CD4-positive, alpha-beta T cell (primary cell): ENCODE data around the gene MTTP. TPM values are rescaled to one million over a fixed set of nuclear protein-coding genes. Genes with fewer than 3 reads are reported as not detected.

Experiments
- ATAC-seq: fragments of 200-7000 bp; cut with Tn5 transposase; one replicate; pipeline ENCODE4 v1.10.0; 2022; ENCODE audit warnings: mild to moderate bottlenecking; ENCODE audit not compliant: poor library complexity
- CTCF ChIA-PET: fragments of 350-600 bp; sonication (Branson Sonifier 250); formaldehyde crosslinking; loops from one replicate; lab custom pipeline; 2021; ENCODE audit warnings: antibody characterized with exemption, inconsistent platforms; lab: Charles Lee
- POLR2A ChIA-PET: fragments of 350-600 bp; sonication (Branson Sonifier 250); formaldehyde crosslinking; loops from one replicate; lab custom pipeline; 2021; ENCODE audit warnings: antibody characterized with exemption, inconsistent platforms; lab: Charles Lee
- DNase-seq, 14 experiments: peaks; one replicate each; pipeline ENCODE4 v3.0.0-alpha.2; 2013 to 2020; ENCODE audit warnings: mixed read lengths in 2 of 14
- H3K27ac ChIP-seq, 2 donors: one replicate each; pipeline versions ENCODE4 v1.5.1 to v1.7.0; 2013; ENCODE audit warnings: low read length in 2 of 2, low read depth in 1 of 2, mild to moderate bottlenecking in 1 of 2
- H3K27me3 ChIP-seq, 2 experiments: 1 replicate in 1 of 2; 2 replicates in 1 of 2; pipeline versions ENCODE4 v1.6.1 to v1.7.0; 2013; ENCODE audit warnings: low read length in 2 of 2, control low read depth in 1 of 2, mild to moderate bottlenecking in 1 of 2, moderate library complexity in 1 of 2; ENCODE audit not compliant: insufficient read depth in 2 of 2, control insufficient read depth in 1 of 2
- H3K36me3 ChIP-seq: one replicate; pipeline ENCODE4 v1.6.1; 2013; ENCODE audit warnings: low read length, control low read depth; ENCODE audit not compliant: insufficient read depth
- H3K4me1 ChIP-seq: one replicate; pipeline ENCODE4 v1.6.1; 2013; ENCODE audit warnings: low read length, control low read depth; ENCODE audit not compliant: insufficient read depth
- H3K4me3 ChIP-seq: one replicate; pipeline ENCODE4 v1.5.1; 2013; ENCODE audit warnings: mild to moderate bottlenecking, low read length, moderate library complexity
- H3K9me3 ChIP-seq, 2 experiments: 1 replicate in 1 of 2; 2 replicates in 1 of 2; pipeline versions ENCODE4 v1.6.1 to v1.7.0; 2013; ENCODE audit warnings: low read length in 2 of 2, mild to moderate bottlenecking in 2 of 2, control low read depth in 1 of 2, moderate library complexity in 1 of 2; ENCODE audit not compliant: control insufficient read depth in 1 of 2, insufficient read depth in 1 of 2
- H3K27ac Mint-ChIP-seq: one replicate; pipeline ENCODE4 v1.8.0; 2020; ENCODE audit warnings: mixed read lengths
- H3K27me3 Mint-ChIP-seq: one replicate; pipeline ENCODE4 v1.8.0; 2021; ENCODE audit warnings: mixed read lengths
- H3K36me3 Mint-ChIP-seq: one replicate; pipeline ENCODE4 v1.8.0; 2021; ENCODE audit warnings: low read depth, mixed read lengths
- H3K4me1 Mint-ChIP-seq: one replicate; pipeline ENCODE4 v1.8.0; 2021; ENCODE audit warnings: low read depth, mixed read lengths
- H3K4me3 Mint-ChIP-seq: one replicate; pipeline ENCODE4 v1.8.0; 2020; ENCODE audit warnings: mild to moderate bottlenecking, mixed read lengths
- H3K9me3 Mint-ChIP-seq: one replicate; pipeline ENCODE4 v1.8.0; 2020; ENCODE audit warnings: mixed read lengths
- CTCF ChIP-seq: fragments of 200-600 bp; IDR thresholded peaks from one replicate; pipeline ENCODE4 v1.8.0; 2022; ENCODE audit warnings: antibody characterized with exemption, mild to moderate bottlenecking
- intact Hi-C, 2 experiments: fragments of 100-400 bp; cut with DNase I in 1 of 2; cut with micrococcal nuclease in 1 of 2; formaldehyde crosslinking; loops; one replicate each; pipeline versions ENCODE4 v1.15.1 to v1.9.0; 2023 to 2025; cut with DNase I, micrococcal nuclease
- total RNA-seq, 174 experiments: library from RNA in 2 of 174; stranded (reverse) in 2 of 174; gene quantifications; one replicate each; pipeline ENCODE4 v1.2.3 and lab custom pipeline; 2021 to 2026

The MTTP gene
- total RNA-seq, 2 experiments from 2014 or later = not detected

GRCh38 chr4:99654361-99654761 lies 79.7 kb downstream of the MTTP start:
- TF ChIP-seq CTCF = no peak
- POLR2A ChIA-PET = no interaction called here
- Mint-ChIP-seq H3K4me3 (no peak overlapping the region), H3K4me1 (no peaks in the 10 kb centered on the region), H3K27me3 (no peaks in the 10 kb centered on the region), H3K36me3 (no peaks in the 10 kb centered on the region), H3K9me3 (no peaks in the 10 kb centered on the region), H3K27ac (no peak overlapping the region)
- H3K4me1 ChIP-seq = no peaks in the 10 kb centered on the region
- no peak overlapping the region for H3K27ac ChIP-seq
- H3K36me3 ChIP-seq = no peaks in the 10 kb centered on the region
- no peak for DNase-seq
- peaks cover 0 to 6% of the 10 kb centered on the region in 2 experiments for H3K27me3 ChIP-seq
- no peak for ATAC-seq
- CTCF ChIA-PET = no interaction called here
- intact Hi-C loops = no loop called here
- H3K9me3 ChIP-seq = peaks cover 0 to 15% of the 10 kb centered on the region in 2 experiments
- H3K4me3 ChIP-seq = no peak overlapping the region

- TF ChIP-seq CTCF = no peak
- H3K36me3 Mint-ChIP-seq = no peaks in the 10 kb centered on the region
- no peaks in the 10 kb centered on the region for H3K36me3 ChIP-seq
- H3K4me1 ChIP-seq = no peaks in the 10 kb centered on the region
- no peaks in the 10 kb centered on the region for H3K27me3 Mint-ChIP-seq
- no peaks in the 10 kb centered on the region for H3K4me1 Mint-ChIP-seq
- H3K27ac Mint-ChIP-seq = no peak overlapping the region
- no peak overlapping the region for H3K27ac ChIP-seq
- no peaks in the 10 kb centered on the region for H3K9me3 Mint-ChIP-seq
- ATAC-seq (no peak), DNase-seq (no peak)
- H3K9me3 ChIP-seq = peaks cover 0 to 15% of the 10 kb centered on the region in 2 experiments
- ChIA-PET POLR2A (no interaction called here), CTCF (no interaction called here)
- H3K27me3 ChIP-seq = peaks cover 0 to 6% of the 10 kb centered on the region in 2 experiments
- intact Hi-C loops = no loop called here
- H3K4me3 ChIP-seq = no peak overlapping the region
- no peak overlapping the region for H3K4me3 Mint-ChIP-seq
Measured at GRCh38 chr4:99655308-99656081, 80.9 kb downstream of the MTTP start.

GRCh38 chr4:99657798-99658197 lies 83.2 kb downstream of the MTTP start, which contains the start of gene C4orf54:
Gene C4orf54, minus strand, starts transcription at chr4:99657828. Its CDS starts 3,180 bp downstream, at chr4:99654648.
- TF ChIP-seq CTCF = no peak
- Histone ChIP-seq H3K27ac (no peak within 1 kb of the TSS), H3K9me3 (peaks cover 0 to 4% of the 10 kb centered on the region in 2 experiments), H3K36me3 (no peaks in the 10 kb centered on the region), H3K4me3 (no peak within 1 kb of the TSS), H3K4me1 (no peaks in the 10 kb centered on the region), H3K27me3 (peaks cover 0 to 6% of the 10 kb centered on the region in 2 experiments)
- no peaks in the 10 kb centered on the region for H3K4me1 Mint-ChIP-seq
- CTCF ChIA-PET = no interaction called here
- H3K27me3 Mint-ChIP-seq = peaks cover 1% of the 10 kb centered on the region
- H3K27ac Mint-ChIP-seq = no peak within 1 kb of the TSS
- ATAC-seq (no peak), DNase-seq (no peak)
- intact Hi-C loops = no loop called here
- H3K4me3 Mint-ChIP-seq = no peak within 1 kb of the TSS
- no peaks in the 10 kb centered on the region for H3K36me3 Mint-ChIP-seq
- POLR2A ChIA-PET = no interaction called here
- no peaks in the 10 kb centered on the region for H3K9me3 Mint-ChIP-seq
